H1 (cell line): ENCODE measurements around the gene TEKT3. TPM values are rescaled to one million over a fixed set of nuclear protein-coding genes. Genes with fewer than 3 reads are reported as not detected.

Experiments used
- CTCF ChIA-PET: fragments of 300-600 bp; sonication (Branson Sonifier 250); formaldehyde crosslinking; loops from one replicate; lab custom pipeline; 2021; ENCODE audit not compliant: partially characterized antibody; lab: Charles Lee
- POLR2A ChIA-PET: fragments of 300-600 bp; sonication (Branson Sonifier 250); formaldehyde crosslinking; loops from one replicate; lab custom pipeline; 2021; ENCODE audit warnings: inconsistent platforms; ENCODE audit not compliant: partially characterized antibody; lab: Charles Lee
- DNase-seq, 2 experiments: peaks; one replicate each; pipeline versions ENCODE4 v3.0.0 to v3.0.0-alpha.2; 2010 to 2022; ENCODE audit warnings: low spot score in 2 of 2, low read depth in 1 of 2, mixed read lengths in 1 of 2
- FAIRE-seq: peaks from 2 replicates; lab custom pipeline; 2011; peaks lifted over from hg19 to GRCh38; lab: Jason Lieb, UNC
- H2AFZ ChIP-seq: 2 replicates; pipeline ENCODE4 v1.8.1; 2012; ENCODE audit warnings: low read length, inconsistent platforms
- H2AK5ac ChIP-seq: 2 replicates; pipeline ENCODE4 v1.6.1; 2013; ENCODE audit warnings: low read depth, low read length
- H2BK120ac ChIP-seq: replicated peaks from 2 replicates; pipeline ENCODE3; 2013; ENCODE audit warnings: low read depth, low read length, inconsistent platforms
- H2BK12ac ChIP-seq: 2 replicates; pipeline ENCODE4 v1.6.1; 2013; ENCODE audit warnings: low read depth, low read length
- H2BK15ac ChIP-seq: 2 replicates; pipeline ENCODE4 v1.6.1; 2013; ENCODE audit warnings: low read length
- H2BK20ac ChIP-seq: 2 replicates; pipeline ENCODE4 v1.6.1; 2013; ENCODE audit warnings: low read length
- H2BK5ac ChIP-seq: 2 replicates; pipeline ENCODE4 v1.6.1; 2013; ENCODE audit warnings: low read depth, low read length
- H3K14ac ChIP-seq: 2 replicates; pipeline ENCODE4 v1.6.1; 2013; ENCODE audit warnings: inconsistent platforms; ENCODE audit not compliant: insufficient read length
- H3K18ac ChIP-seq: 2 replicates; pipeline ENCODE4 v1.6.1; 2013; ENCODE audit warnings: low read length; ENCODE audit errors: extremely low read depth
- H3K23ac ChIP-seq: 2 replicates; pipeline ENCODE4 v1.6.1; 2013; ENCODE audit warnings: inconsistent platforms; ENCODE audit not compliant: insufficient read length
- H3K23me2 ChIP-seq: 2 replicates; pipeline ENCODE4 v1.6.1; 2013; ENCODE audit warnings: low read depth, low read length
- H3K27ac ChIP-seq: 2 replicates; pipeline ENCODE4 v1.6.1; 2011; ENCODE audit warnings: low read depth, low read length, inconsistent platforms
- H3K27me3 ChIP-seq, 4 experiments: replicated peaks in 1 of 4; 1 replicate in 1 of 4; 2 replicates in 3 of 4; pipeline versions ENCODE4 v1.6.1 to v1.8.1; 2011 to 2013; ENCODE audit warnings: low read length in 3 of 4, mild to moderate bottlenecking in 3 of 4, inconsistent platforms in 2 of 4, mixed read lengths in 2 of 4, moderate library complexity in 1 of 4; ENCODE audit not compliant: control insufficient read depth in 3 of 4, insufficient read depth in 3 of 4; ENCODE audit errors: extremely low read depth in 1 of 4
- H3K36me3 ChIP-seq, 4 experiments: 2 replicates each; pipeline versions ENCODE4 v1.6.1 to v1.8.1; 2011 to 2013; ENCODE audit warnings: mild to moderate bottlenecking in 4 of 4, low read length in 3 of 4, moderate library complexity in 2 of 4, control low read depth in 1 of 4, inconsistent platforms in 1 of 4; ENCODE audit not compliant: insufficient read depth in 4 of 4, control insufficient read depth in 2 of 4
- H3K4ac ChIP-seq: replicated peaks from 2 replicates; pipeline ENCODE3; 2013; ENCODE audit warnings: low read length, low read depth, mixed read lengths, inconsistent platforms; ENCODE audit not compliant: insufficient read length
- H3K4me1 ChIP-seq, 4 experiments: replicated peaks in 1 of 4; 1 replicate in 1 of 4; 2 replicates in 3 of 4; pipeline versions ENCODE4 v1.6.1 to v1.8.1; 2011 to 2013; ENCODE audit warnings: low read length in 3 of 4, inconsistent platforms in 2 of 4, mixed read lengths in 1 of 4; ENCODE audit not compliant: insufficient read depth in 4 of 4, control insufficient read depth in 3 of 4
- H3K4me2 ChIP-seq, 2 experiments: 2 replicates each; pipeline versions ENCODE4 v1.6.1 to v1.8.1; 2011 to 2013; ENCODE audit warnings: low read depth in 2 of 2, low read length in 2 of 2, control low read depth in 1 of 2, inconsistent platforms in 1 of 2, mild to moderate bottlenecking in 1 of 2; ENCODE audit not compliant: insufficient read depth in 1 of 2
- H3K4me3 ChIP-seq, 4 experiments: fragments of 200-600, 300-600 bp in 1 of 4; sonication (generic), shearing (Covaris generic), sonication (Bioruptor Twin) in 1 of 4; 2 replicates each; pipeline versions ENCODE4 v1.5.1 to v1.8.1; 2011 to 2016; ENCODE audit warnings: low read length in 4 of 4, low read depth in 3 of 4, control low read depth in 2 of 4, inconsistent platforms in 2 of 4, mild to moderate bottlenecking in 2 of 4, mixed read lengths in 1 of 4, moderate library complexity in 1 of 4; ENCODE audit not compliant: insufficient read depth in 2 of 4; ENCODE audit errors: extremely low read depth in 1 of 4
- H3K56ac ChIP-seq: replicated peaks from 2 replicates; pipeline ENCODE3; 2013; ENCODE audit warnings: low read depth, mild to moderate bottlenecking, mixed read lengths, low read length, inconsistent platforms; ENCODE audit not compliant: insufficient read length
- H3K79me1 ChIP-seq: 2 replicates; pipeline ENCODE4 v1.6.1; 2013; ENCODE audit warnings: low read depth, low read length, control low read depth
- H3K79me2 ChIP-seq, 2 experiments: 2 replicates each; pipeline versions ENCODE4 v1.6.1 to v1.8.1; 2012 to 2013; ENCODE audit warnings: low read length in 2 of 2, mild to moderate bottlenecking in 2 of 2, inconsistent platforms in 1 of 2; ENCODE audit not compliant: insufficient read depth in 2 of 2, control insufficient read depth in 1 of 2
- H3K9ac ChIP-seq, 4 experiments: replicated peaks in 1 of 4; 1 replicate in 1 of 4; 2 replicates in 3 of 4; pipeline versions ENCODE4 v1.6.1 to v1.8.1; 2011 to 2013; ENCODE audit warnings: low read depth in 3 of 4, low read length in 3 of 4, control low read depth in 2 of 4, mild to moderate bottlenecking in 2 of 4, moderate library complexity in 2 of 4, inconsistent platforms in 1 of 4; ENCODE audit errors: extremely low read depth in 1 of 4
- H3K9me3 ChIP-seq, 2 experiments: 2 replicates each; pipeline versions ENCODE4 v1.6.1 to v1.8.1; 2012 to 2013; ENCODE audit warnings: mild to moderate bottlenecking in 2 of 2, moderate library complexity in 2 of 2, control low read depth in 1 of 2, inconsistent platforms in 1 of 2, low read depth in 1 of 2, low read length in 1 of 2, mixed read lengths in 1 of 2; ENCODE audit not compliant: insufficient read depth in 2 of 2
- H4K20me1 ChIP-seq, 2 experiments: replicated peaks in 1 of 2; 2 replicates each; pipeline versions ENCODE3 to v1.8.1; 2011 to 2013; ENCODE audit warnings: inconsistent platforms in 2 of 2, low read length in 2 of 2, mild to moderate bottlenecking in 1 of 2; ENCODE audit not compliant: insufficient read depth in 2 of 2, control insufficient read depth in 1 of 2
- H4K5ac ChIP-seq: 2 replicates; pipeline ENCODE4 v1.6.1; 2013; ENCODE audit warnings: low read length, low read depth, mixed read lengths, inconsistent platforms; ENCODE audit not compliant: insufficient read length
- H4K8ac ChIP-seq: 2 replicates; pipeline ENCODE4 v1.8.0; 2013; ENCODE audit warnings: mild to moderate bottlenecking, moderate library complexity, low read length, inconsistent platforms; ENCODE audit not compliant: insufficient read depth; ENCODE audit errors: extremely low read depth
- H4K91ac ChIP-seq: replicated peaks from 2 replicates; pipeline ENCODE3; 2013; ENCODE audit warnings: low read length, mixed read lengths, inconsistent platforms; ENCODE audit not compliant: insufficient read length
- BACH1 ChIP-seq: IDR thresholded peaks from 2 replicates; pipeline ENCODE4 v1.6.1; 2012; ENCODE audit warnings: low read length, improper control_type of control experiment
- BRCA1 ChIP-seq: IDR thresholded peaks from 2 replicates; pipeline ENCODE4 v1.6.1; 2012; ENCODE audit warnings: low read depth, low read length, improper control_type of control experiment
- WGBS, 2 experiments: shearing (Covaris generic) in 1 of 2; methylation state at CpG; one replicate each; pipeline versions ENCODE4 v1.1.6 to v1.1.7; 2013 to 2015; ENCODE audit warnings: low lambda C conversion rate in 2 of 2, mixed read lengths in 2 of 2, inconsistent platforms in 1 of 2, low coverage in 1 of 2, missing lambda C conversion rate in 1 of 2; ENCODE audit not compliant: insufficient replicate concordance in 2 of 2, insufficient coverage in 1 of 2, insufficient read length in 1 of 2; ENCODE audit errors: extremely low coverage in 1 of 2, missing lambda C conversion rate in 1 of 2; 5-methylcytosine and 5-hydroxymethylcytosine counted together
- polyA plus RNA-seq, 7 experiments: library from polyadenylated mRNA; depleted of rRNA in 3 of 7; stranded (reverse) in 5 of 7; unstranded in 2 of 7; fragments of >200 nt in 5 of 7; fragments of 200-250 nt in 2 of 7; gene quantifications; 1 replicate in 5 of 7; 2 replicates in 1 of 7; 4 replicates in 1 of 7; pipeline versions ENCODE4 v1.2.1 to v1.2.3, GENCODE V29; 2011 to 2013; ENCODE audit warnings: missing spikeins in 2 of 7, mixed read lengths in 2 of 7
- total RNA-seq: library from RNA; stranded (reverse); fragmentation: NEBNext Ultra II Directional; extraction: Animal tissue kit (Norgen Biotek cat#: 25700); gene quantifications from 2 replicates; pipeline ENCODE4 v1.2.1, GENCODE V29; 2021

The TEKT3 gene
- total and polyA plus RNA-seq, 2 of the 8 experiments (the other 6 are each of a cell fraction or from before 2014, with no cell fraction given): 2.2 to 2.9 TPM

DNA sequence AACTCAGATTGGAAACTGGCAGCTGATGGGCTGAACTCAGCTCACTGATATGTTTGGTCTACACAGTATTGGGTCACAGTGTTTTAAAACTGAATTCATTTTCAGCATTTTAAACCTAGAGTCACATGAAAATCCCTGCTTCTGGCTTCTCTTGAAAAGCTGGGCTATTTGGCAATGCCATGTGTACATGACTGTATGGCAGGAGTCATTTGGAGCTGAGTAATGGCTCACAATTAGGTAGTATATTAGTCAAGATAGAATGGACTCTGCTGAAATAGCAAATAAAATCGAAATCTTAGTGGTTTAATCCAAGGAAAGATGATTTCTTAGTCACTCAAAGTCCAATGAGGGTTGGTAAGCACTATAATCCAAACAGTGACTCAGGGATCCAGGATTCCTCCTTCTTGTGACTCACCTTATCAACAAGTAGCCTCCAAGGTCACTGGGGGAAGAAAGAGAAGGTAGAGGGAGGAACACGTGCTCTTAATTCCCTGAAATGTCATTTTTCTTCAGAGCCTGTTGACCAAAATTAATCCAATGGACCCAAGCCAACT is 62.4 kb downstream of the TEKT3 start:
- no peak overlapping the region for H3K14ac ChIP-seq
- no peak overlapping the region for H3K27ac ChIP-seq
- no peak overlapping the region for H4K5ac ChIP-seq
- H3K23me2 ChIP-seq: no peaks in the 10 kb centered on the region
- H4K8ac ChIP-seq: no peak overlapping the region
- no peak overlapping the region for H3K4ac ChIP-seq
- H3K4me2 ChIP-seq: peak overlapping the region in 1 of 2 experiments; percentile 57; a peak in 2 of 4 replicates
- no peak for TF ChIP-seq BRCA1
- peak; percentile 16; the same call in 1 of the 2 replicates for TF ChIP-seq BACH1
- no peak overlapping the region for H3K56ac ChIP-seq
- 0 out of 4 replicates have a peak, but pooled peaks cover 0 to 2% of the 10 kb centered on the region in 2 experiments for H3K9me3 ChIP-seq
- H3K18ac ChIP-seq: no peak overlapping the region
- H3K9ac ChIP-seq: no peak overlapping the region
- ChIA-PET POLR2A (no interaction called here), CTCF (interaction anchor here (1.3 kb wide), 1 partner anchor 21 kb away, joined by 3 read pairs; no protein-coding TSS in a partner anchor)
- no peak overlapping the region for H2BK20ac ChIP-seq
- no peak for DNase-seq
- H2BK15ac ChIP-seq: no peak overlapping the region
- H4K20me1 ChIP-seq: no peaks in the 10 kb centered on the region
- H3K23ac ChIP-seq: no peak overlapping the region
- no peak overlapping the region for H4K91ac ChIP-seq
- H3K36me3 ChIP-seq: no peaks in the 10 kb centered on the region
- H2AFZ ChIP-seq: peak overlapping the region; percentile 74; the same call in 1 of the 2 replicates
- H3K27me3 ChIP-seq: no peaks in the 10 kb centered on the region
- no peak overlapping the region for H2BK120ac ChIP-seq
- H3K4me3 ChIP-seq: no peak overlapping the region
- 86% methylated on average over 2 of the region's 2 CpGs; no CpG with 5 or more reads in 1 of the 2 experiments for WGBS, 2 experiments
- no peak overlapping the region for H2BK12ac ChIP-seq
- no peak for FAIRE-seq
- no peaks in the 10 kb centered on the region for H3K79me1 ChIP-seq
- no peaks in the 10 kb centered on the region for H3K79me2 ChIP-seq
- no peak overlapping the region for H2AK5ac ChIP-seq
- H2BK5ac ChIP-seq: no peak overlapping the region
- H3K4me1 ChIP-seq: peaks cover 0 to 9% (median 5%) of the 10 kb centered on the region in 4 experiments; a peak in 4 of 7 replicates
